ENCODE data around the gene ARHGEF2. TPM values are rescaled to one million over a fixed set of nuclear protein-coding genes. Genes with fewer than 3 reads are reported as not detected.

ARHGEF2 gene
- total and polyA plus RNA-seq, 10 of the 15 experiments (the other 5 are each of a cell fraction or from before 2014, with no cell fraction given), result 8.1 to 113 (median 69.9) TPM

GRCh38 chr1:155979597-155980343, 1.4 kb upstream of the ARHGEF2 start:
- peak; percentile 23 for FAIRE-seq
- DNase-seq (ENCODE audit: low read depth, low spot score), result no peak
- TF ChIP-seq NFYB (IDR thresholded peaks at IDR 0.05; ENCODE audit: insufficient read depth, low read depth, low read length) (no peak), ZBTB33 (IDR thresholded peaks at IDR 0.05) (no peak), TBL1XR1 (IDR thresholded peaks at IDR 0.05; ENCODE audit: low read depth, low read length) (no peak), SMAD1 (IDR thresholded peaks at IDR 0.05; ENCODE audit: low read depth, partially characterized antibody) (peak; percentile 24), MEF2B (IDR thresholded peaks at IDR 0.05; ENCODE audit: partially characterized antibody, poor library complexity, severe bottlenecking) (peak; percentile 79), NR2F1 (conservative IDR thresholded peaks at IDR 0.05) (no peak), SMAD5 (IDR thresholded peaks at IDR 0.05; ENCODE audit: low read depth) (peak; percentile 41; the same call in 1 of the 2 replicates), TARDBP (IDR thresholded peaks at IDR 0.05; ENCODE audit: borderline replicate concordance) (0 out of 2 replicates have a peak, but pooled peaks have one; percentile 54), GABPA (IDR thresholded peaks at IDR 0.05; ENCODE audit: low read depth) (no peak), WRNIP1 (IDR thresholded peaks at IDR 0.05; ENCODE audit: borderline replicate concordance, low read depth, low read length) (no peak), HDAC2 (IDR thresholded peaks at IDR 0.05) (no peak), NFXL1 (IDR thresholded peaks at IDR 0.05; ENCODE audit: borderline replicate concordance) (no peak), CEBPB (IDR thresholded peaks at IDR 0.05; ENCODE audit: borderline replicate concordance in 1 of 2, low read depth in 2 of 2, low read length in 2 of 2) (no peak), RELA (IDR thresholded peaks at IDR 0.05; ENCODE audit: borderline replicate concordance, partially characterized antibody) (no peak), EED (IDR thresholded peaks at IDR 0.05; ENCODE audit: low read depth) (peak; percentile 38; the same call in 1 of the 2 replicates), SREBF2 (IDR thresholded peaks at IDR 0.05; ENCODE audit: low read length) (no peak), POLR2AphosphoS5 (IDR thresholded peaks at IDR 0.05; ENCODE audit: low read length) (no peak), ZNF24 (IDR thresholded peaks at IDR 0.05) (no peak), CTCF (IDR thresholded peaks at IDR 0.05 in 2 of 3, conservative IDR thresholded peaks at IDR 0.05 in 1 of 3; ENCODE audit: control insufficient read depth in 2 of 3, extremely low read depth in 1 of 3, insufficient read depth in 1 of 3, low read depth in 3 of 3, low read length in 3 of 3) (no peak), ZNF217 (IDR thresholded peaks at IDR 0.05) (no peak), MEF2A (IDR thresholded peaks at IDR 0.05; ENCODE audit: insufficient read depth, low read depth, low read length) (peak; percentile 82), IKZF2 (IDR thresholded peaks at IDR 0.05) (no peak)

More at GRCh38 chr1:155979597-155980343, 1.4 kb upstream of the ARHGEF2 start:
- CTCF ChIA-PET, result interaction anchor here (0.8 to 14.7 kb wide), 10 partner anchors 10 to 87 kb away, joined by 3 to 227 read pairs (median 26); partner anchors contain the start of genes KHDC4 and RXFP4
- Histone ChIP-seq H3K4me1 (ENCODE audit: control insufficient read depth, insufficient read depth, low read length) (peaks cover 26% of the 10 kb centered on the region), H2AFZ (ENCODE audit: control insufficient read depth, low read depth, low read length) (no peak overlapping the region), H3K27ac (ENCODE audit: control insufficient read depth, insufficient read depth) (peak overlapping the region; percentile 97), H3K4me2 (ENCODE audit: control insufficient read depth, insufficient read depth) (peak overlapping the region; percentile 63), H3K36me3 (ENCODE audit: control insufficient read depth in 2 of 2, insufficient read depth in 2 of 2, low read length in 1 of 2) (no peaks in the 10 kb centered on the region), H3K27me3 (replicated peaks in 1 of 2; ENCODE audit: control insufficient read depth in 2 of 2, insufficient read depth in 2 of 2, low read length in 1 of 2) (no peaks in the 10 kb centered on the region), H3K9ac (ENCODE audit: control insufficient read depth, insufficient read depth, low read length) (peak overlapping the region; percentile 95), H3K4me3 (peak overlapping the region; percentile 100), H3K9me3 (replicated peaks; ENCODE audit: control insufficient read depth, insufficient read depth, low read length) (no peaks in the 10 kb centered on the region), H3K79me2 (ENCODE audit: control insufficient read depth, insufficient read depth, low read length) (peaks cover 70% of the 10 kb centered on the region), H4K20me1 (ENCODE audit: control insufficient read depth, insufficient read depth) (no peaks in the 10 kb centered on the region)
- peak; percentile 44 for ATAC-seq
- SMC1A ChIA-PET (ENCODE audit: uncharacterized antibody, unreplicated experiment), result interaction anchor here (0.6 to 16.7 kb wide), 12 partner anchors 10 to 142 kb away, joined by 3 to 229 read pairs (median 12); partner anchors contain the start of genes KHDC4 and RXFP4
- POLR2A ChIA-PET, result interaction anchor here (0.5 to 14.9 kb wide), 13 partner anchors 9 to 156 kb away, joined by 3 to 273 read pairs (median 12); partner anchors contain the start of genes KHDC4, RXFP4 and SYT11
- RAD21 ChIA-PET (ENCODE audit: unreplicated experiment), result interaction anchor here (1.0 to 14.4 kb wide), 12 partner anchors 9 to 121 kb away, joined by 3 to 214 read pairs (median 31); partner anchors contain the start of genes KHDC4, RXFP4 and SYT11
- in situ Hi-C loops (cut with MboI) (no loop called here), intact Hi-C loops (cut with micrococcal nuclease; ENCODE audit: unreplicated experiment) (loop anchor here (2.0 to 5.0 kb wide), 2 partner anchors 41 to 73 kb away; partner anchors contain the start of genes LAMTOR2 and UBQLN4)
- WGBS (ENCODE audit: insufficient coverage, insufficient replicate concordance, low lambda C conversion rate, missing lambda C conversion rate), result 0% methylated on average over 4 of the region's 4 CpGs
- no TSS peak for BruUV-seq (replicated peaks)

Measured in GM12878 (cell line).